Measurements from ENCODE around the gene TRIOBP.
"Not testable (repeated sequence)": the region's sequence is repeated elsewhere in the genome, so short reads cannot be mapped to it uniquely, and the experiment has no call there.

Gene TRIOBP

DNA sequence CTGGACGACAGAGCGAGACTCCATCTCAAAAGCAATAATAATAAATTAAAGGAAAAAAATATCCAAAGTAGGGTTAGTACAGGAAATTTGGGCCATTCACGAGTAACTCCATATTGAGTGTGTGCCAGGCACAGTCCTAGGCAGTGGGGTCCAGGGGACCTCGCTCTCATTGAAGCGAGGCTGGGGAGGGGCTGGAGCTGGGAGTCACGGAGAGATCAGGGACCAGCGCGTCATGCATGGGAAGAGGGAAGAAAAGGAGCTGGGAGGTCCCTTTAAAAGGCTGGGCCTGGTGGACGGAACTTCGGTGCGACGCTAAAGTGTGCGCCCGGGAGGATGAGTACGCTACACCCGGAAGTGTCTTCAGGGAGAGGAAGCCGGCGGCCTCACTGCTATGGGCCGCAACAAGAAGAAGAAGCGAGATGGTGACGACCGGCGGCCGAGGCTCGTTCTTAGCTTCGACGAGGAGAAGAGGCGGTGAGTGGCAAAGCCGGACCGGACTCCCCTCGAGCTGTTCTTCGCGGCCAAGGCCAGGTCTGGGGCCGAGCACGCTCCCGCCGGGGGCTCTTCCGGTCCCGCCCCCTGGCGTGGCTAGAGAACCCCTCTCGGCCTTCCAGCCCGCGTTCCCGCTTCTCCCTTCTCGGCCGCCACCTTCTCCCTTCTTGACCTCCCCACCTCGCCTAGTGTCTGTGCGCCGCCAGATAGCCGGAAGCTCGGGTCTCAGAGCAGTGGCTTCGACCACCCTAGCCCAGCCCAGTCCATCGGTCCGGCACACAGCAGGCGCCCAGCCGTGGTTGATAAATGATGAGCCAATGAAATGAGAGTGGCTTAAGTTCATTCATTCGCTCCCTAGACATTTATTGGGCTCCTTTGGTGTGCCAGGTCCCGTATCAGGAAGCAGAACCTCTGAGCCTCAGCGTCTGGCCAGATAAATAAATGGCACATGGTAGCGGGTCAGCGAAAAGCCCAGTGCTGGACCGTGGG lies 10.6 kb upstream of the TRIOBP start, which contains the start of gene NOL12:
NOL12 (plus strand) TSS at position 342 of the 981 bp plus-strand sequence; CDS start at position 392, 50 bp downstream.
- in situ Hi-C loops (cut with MboI; ENCODE audit: low sequenced_read_pairs) = no loop called here

DNA sequence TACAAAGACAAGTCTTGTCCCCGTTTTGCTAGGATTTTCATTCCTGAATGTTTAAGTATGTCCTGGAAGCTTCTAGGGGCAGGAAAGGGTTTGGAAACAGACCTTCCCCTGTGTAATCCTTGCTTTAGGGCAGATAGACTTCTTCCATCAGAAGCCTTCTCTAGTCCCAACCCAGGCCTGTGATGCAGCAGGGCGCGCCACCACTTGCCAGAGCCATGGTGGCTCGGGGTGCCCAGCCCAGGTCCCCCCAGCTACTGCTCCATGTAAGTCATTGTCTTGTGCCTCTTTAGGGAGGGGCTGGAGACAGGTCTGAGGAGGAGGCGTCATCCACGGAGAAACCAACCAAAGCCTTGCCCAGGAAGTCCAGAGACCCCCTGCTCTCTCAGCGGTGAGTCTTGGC lies 6.4 kb upstream of the TRIOBP start:
- in situ Hi-C loops (cut with MboI; ENCODE audit: low sequenced_read_pairs) = no loop called here

DNA sequence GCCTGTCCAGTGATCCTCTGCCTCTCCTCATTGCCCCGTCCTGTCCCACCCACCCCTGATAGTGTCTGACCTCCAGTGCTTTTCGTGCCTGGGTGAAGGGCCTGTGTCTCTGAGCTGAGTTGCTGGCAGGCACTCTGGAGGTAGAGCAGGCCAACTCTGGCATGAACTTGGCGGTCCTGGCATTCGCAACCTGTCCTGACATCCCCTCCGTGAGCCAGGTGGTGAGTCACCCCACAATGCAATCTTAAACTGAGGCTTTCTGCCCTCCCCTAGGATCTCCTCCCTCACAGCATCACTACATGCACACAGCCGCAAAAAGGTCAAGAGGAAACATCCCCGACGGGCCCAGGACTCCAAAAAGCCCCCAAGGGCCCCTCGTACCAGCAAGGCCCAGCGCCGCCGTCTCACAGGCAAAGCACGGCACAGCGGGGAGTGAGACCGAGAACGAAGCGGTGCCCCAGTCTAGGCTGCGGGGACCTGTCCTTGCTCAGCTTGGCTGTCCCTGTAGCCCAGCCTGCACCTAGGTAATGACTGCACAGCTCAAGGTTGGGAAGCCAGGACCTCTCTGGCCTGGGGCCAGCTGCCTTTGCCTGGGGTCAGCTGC lies 5.8 kb upstream of the TRIOBP start:
- in situ Hi-C loops (cut with MboI; ENCODE audit: low sequenced_read_pairs) = no loop called here

GRCh38 chr22:37692627-37693285 lies 4.1 kb upstream of the TRIOBP start:
- in situ Hi-C loops (cut with MboI; ENCODE audit: low sequenced_read_pairs) = no loop called here

- in situ Hi-C loops (cut with MboI; ENCODE audit: low sequenced_read_pairs) = not testable (repeated sequence)
These were observed 2.7 kb upstream of the TRIOBP start for GRCh38 chr22:37694131-37694530.

GRCh38 chr22:37696260-37696656 lies 590 bp upstream of the TRIOBP start:
- in situ Hi-C loops (cut with MboI; ENCODE audit: low sequenced_read_pairs) = not testable (repeated sequence)

DNA sequence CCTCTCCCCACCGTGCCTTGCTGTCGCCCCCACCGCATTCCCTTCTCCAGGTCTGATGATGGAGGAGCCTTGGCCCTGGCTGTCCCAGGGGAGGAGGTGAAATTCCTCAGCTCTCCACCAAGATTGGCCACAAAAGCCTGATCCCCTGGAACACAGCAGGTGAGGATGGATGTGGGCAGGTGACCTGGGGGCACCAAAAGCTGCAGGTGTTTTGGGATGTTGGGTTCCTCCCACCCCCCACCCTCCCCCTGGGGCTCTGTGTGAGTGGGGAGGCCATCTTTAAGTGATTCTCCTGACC lies 639 bp downstream of the TRIOBP start:
- in situ Hi-C loops (cut with MboI; ENCODE audit: low sequenced_read_pairs) = no loop called here

GRCh38 chr22:37701141-37701786 lies 4.4 kb downstream of the TRIOBP start:
- in situ Hi-C loops (cut with MboI; ENCODE audit: low sequenced_read_pairs) = no loop called here

- in situ Hi-C loops (cut with MboI; ENCODE audit: low sequenced_read_pairs) = no loop called here
These were observed 7.1 kb downstream of the TRIOBP start for GRCh38 chr22:37703906-37704305.

DNA sequence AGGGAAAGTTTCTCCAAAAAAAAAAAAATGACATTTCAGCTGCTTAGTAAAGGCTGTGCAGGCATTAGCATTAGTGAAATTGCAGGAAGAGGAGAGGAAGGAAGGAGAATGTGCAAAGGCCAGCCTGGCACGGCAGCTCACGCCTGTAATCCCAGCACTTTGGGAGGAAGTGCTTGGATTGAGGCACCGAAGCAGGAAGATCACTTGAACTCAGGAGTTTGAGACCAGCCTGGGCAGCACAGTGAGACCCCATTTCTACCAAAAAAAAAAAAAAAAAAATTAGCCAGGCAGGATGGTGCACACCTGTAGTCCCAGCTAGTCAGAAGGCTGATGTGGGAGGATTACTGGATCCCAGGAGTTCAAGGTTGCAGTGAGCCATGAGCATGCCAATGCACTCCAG lies 7.8 kb downstream of the TRIOBP start:
- in situ Hi-C loops (cut with MboI; ENCODE audit: low sequenced_read_pairs) = no loop called here

DNA sequence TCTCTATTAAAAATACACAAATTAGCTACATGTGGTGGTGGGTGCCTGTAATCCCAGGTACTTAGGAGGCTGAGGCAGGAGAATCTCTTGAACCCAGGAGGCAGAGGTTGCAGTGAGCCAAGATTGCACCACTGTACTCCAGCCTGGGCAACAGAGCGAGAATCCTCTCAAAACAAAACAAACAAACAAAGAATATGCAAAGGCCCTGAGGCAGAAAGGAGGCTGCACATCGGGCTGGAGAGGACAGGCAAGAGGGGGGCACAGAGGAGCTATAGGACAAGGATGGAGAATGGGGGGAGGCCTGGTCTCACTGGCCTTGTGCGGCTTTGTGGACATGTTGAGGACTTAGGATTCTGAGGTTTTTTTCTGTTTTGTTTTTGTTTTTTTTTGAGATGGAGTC lies 8.4 kb downstream of the TRIOBP start:
- in situ Hi-C loops (cut with MboI; ENCODE audit: low sequenced_read_pairs) = no loop called here

DNA sequence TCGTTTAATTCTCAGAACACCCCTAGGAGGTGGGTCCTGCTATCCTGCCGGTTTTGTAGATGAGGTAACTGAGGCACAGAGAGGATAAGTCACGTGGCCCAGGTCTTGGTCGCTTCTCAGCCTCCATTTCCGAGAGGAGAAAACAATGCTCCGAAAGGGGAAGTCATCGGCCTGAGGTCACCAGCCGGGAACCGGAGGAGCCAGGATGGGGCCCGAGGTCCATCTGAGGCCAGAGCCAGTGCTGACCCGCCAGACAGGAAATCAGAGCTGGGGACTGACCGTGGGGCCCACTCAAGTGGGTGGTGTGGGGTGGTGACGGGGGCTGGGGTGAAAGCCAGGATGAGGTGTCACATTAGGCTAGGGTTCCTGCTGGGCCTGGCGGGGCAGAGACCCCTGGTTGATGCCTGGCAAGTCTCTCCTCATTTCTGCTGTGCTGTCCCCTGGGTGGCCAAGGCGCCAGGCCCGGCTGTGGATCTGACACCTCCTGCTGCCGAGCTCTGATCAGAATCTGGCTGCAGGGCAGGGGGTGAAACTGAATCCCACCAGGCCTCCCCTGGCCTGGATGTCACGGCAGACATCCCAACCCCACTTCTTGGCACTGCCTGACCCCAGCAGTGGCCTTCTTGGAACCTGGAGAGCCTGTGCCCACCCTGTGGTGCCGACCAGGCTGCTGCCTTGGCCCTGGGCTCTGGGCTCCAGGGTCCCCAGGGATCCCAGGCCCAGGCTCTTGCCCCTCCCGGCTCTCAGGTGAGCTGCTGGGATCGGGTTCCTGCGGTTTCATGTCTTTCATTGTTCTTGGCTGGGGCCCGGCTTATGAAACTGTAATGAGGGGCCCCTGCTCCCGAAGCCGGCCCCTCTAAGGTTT lies 12.0 kb downstream of the TRIOBP start:
- in situ Hi-C loops (cut with MboI; ENCODE audit: low sequenced_read_pairs) = no loop called here

DNA sequence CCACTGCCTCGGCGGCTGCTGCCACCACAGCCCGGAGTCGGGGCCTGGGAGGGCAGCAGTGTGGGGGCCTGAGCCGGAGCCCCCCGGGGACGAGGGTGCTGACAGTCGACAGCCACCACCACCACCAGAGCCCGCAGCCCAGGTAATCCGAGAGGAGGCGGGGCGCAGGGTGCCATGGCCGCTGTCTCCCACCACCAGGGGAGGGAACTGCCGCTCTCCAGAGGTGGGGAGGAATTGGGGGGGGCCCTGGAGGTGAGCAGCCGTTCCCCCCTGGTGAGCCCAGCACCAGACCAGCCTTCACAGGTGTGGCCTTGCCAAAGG lies 12.6 kb downstream of the TRIOBP start:
- in situ Hi-C loops (cut with MboI; ENCODE audit: low sequenced_read_pairs) = no loop called here

DNA sequence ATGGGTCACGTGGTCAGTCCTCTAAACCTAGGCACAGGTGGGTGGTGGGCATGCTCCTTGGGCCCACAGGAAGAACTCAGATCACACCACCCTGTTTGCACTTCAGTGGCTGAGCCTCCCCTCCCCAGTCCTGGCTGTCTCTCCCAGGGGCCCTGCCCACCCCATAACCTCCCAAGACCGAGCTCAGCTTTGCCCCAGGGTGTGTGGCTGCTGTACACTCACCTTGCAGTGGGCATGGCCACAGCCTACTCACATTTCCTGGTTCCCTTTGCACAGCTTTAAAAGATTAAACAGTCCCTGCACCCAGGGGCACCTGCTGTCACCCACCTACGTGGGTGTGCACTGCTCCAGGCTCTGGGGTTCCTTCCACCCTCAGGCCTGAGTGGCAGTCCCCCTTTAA lies 13.8 kb downstream of the TRIOBP start:
- in situ Hi-C loops (cut with MboI; ENCODE audit: low sequenced_read_pairs) = no loop called here

- in situ Hi-C loops (cut with MboI; ENCODE audit: low sequenced_read_pairs) = no loop called here
These were observed 14.6 kb downstream of the TRIOBP start for GRCh38 chr22:37711490-37711889.

GRCh38 chr22:37713761-37714160 lies 16.9 kb downstream of the TRIOBP start:
- in situ Hi-C loops (cut with MboI; ENCODE audit: low sequenced_read_pairs) = no loop called here

DNA sequence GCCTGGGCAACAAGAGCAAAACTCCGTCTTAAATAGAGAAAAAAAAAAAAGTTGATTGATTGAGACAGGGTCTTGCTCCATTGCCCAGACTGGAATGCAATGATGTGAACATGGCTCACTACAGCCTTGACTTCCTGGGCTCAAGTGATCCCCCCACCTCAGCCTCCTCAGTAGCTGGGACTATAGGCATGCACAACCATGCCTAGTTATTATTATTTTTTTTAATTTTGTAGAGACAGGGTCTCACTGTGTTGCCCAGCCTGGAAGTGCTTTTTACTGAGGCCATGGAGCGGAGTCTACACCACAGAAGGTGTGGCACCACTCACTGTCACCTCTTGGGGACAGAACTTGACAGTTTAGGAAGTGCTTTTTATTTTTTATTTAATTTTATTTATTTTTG lies 17.8 kb downstream of the TRIOBP start:
- in situ Hi-C loops (cut with MboI; ENCODE audit: low sequenced_read_pairs) = no loop called here

GRCh38 chr22:37715760-37716159 lies 18.9 kb downstream of the TRIOBP start:
- in situ Hi-C loops (cut with MboI; ENCODE audit: low sequenced_read_pairs) = no loop called here

DNA sequence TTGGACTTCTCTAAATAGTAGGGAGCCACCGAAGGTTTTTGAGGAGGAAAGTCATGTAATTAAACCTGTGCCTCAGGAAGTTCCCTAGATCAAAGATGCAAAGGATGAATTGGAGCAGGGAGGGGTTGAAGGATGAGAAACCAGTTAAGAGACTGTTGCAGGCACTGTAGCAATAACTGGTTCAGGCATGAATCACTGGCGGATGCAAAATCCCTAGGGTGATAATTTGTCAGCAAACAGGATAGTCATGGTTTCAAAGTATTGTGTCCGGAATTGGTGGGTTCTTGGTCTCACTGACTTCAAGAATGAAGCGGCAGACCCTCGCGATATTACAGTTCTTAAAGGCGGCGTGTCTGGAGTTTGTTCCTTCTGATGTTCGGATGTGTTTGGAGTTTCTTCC lies 19.9 kb downstream of the TRIOBP start:
- in situ Hi-C loops (cut with MboI; ENCODE audit: low sequenced_read_pairs) = no loop called here

GRCh38 chr22:37717235-37717634 lies 20.4 kb downstream of the TRIOBP start:
- in situ Hi-C loops (cut with MboI; ENCODE audit: low sequenced_read_pairs) = not testable (repeated sequence)
